IPS DF 6.9 (cell line): ENCODE measurements around the gene ACAA2.

ENCODE experiments used
- DNase-seq: peaks from one replicate; pipeline ENCODE4 v3.0.0-alpha.2; 2013; ENCODE audit warnings: low read depth, low spot score
- H3K27ac ChIP-seq: one replicate; pipeline ENCODE4 v1.5.1; 2013; ENCODE audit warnings: low read length, control low read depth
- H3K27me3 ChIP-seq: 2 replicates; pipeline ENCODE4 v1.6.1; 2013; ENCODE audit warnings: mild to moderate bottlenecking, low read length; ENCODE audit not compliant: control insufficient read depth, insufficient read depth
- H3K36me3 ChIP-seq: 2 replicates; pipeline ENCODE4 v1.6.1; 2013; ENCODE audit warnings: low read length; ENCODE audit not compliant: control insufficient read depth, insufficient read depth
- H3K4me1 ChIP-seq: 2 replicates; pipeline ENCODE4 v1.6.1; 2013; ENCODE audit warnings: low read length; ENCODE audit not compliant: control insufficient read depth, insufficient read depth
- H3K4me3 ChIP-seq: 2 replicates; pipeline ENCODE4 v1.5.1; 2013; ENCODE audit warnings: mild to moderate bottlenecking, low read length
- H3K9me3 ChIP-seq: 2 replicates; pipeline ENCODE4 v1.6.1; 2013; ENCODE audit warnings: low read length, inconsistent platforms; ENCODE audit not compliant: control insufficient read depth, insufficient read depth
- WGBS: extraction: QIAGEN DNeasy Blood & Tissue Kit; methylation state at CpG from one replicate; pipeline ENCODE4 v1.1.7; 2013; ENCODE audit warnings: mixed read lengths, missing lambda C conversion rate; ENCODE audit not compliant: insufficient read length, insufficient coverage; 5-methylcytosine and 5-hydroxymethylcytosine counted together

Gene ACAA2, protein sequence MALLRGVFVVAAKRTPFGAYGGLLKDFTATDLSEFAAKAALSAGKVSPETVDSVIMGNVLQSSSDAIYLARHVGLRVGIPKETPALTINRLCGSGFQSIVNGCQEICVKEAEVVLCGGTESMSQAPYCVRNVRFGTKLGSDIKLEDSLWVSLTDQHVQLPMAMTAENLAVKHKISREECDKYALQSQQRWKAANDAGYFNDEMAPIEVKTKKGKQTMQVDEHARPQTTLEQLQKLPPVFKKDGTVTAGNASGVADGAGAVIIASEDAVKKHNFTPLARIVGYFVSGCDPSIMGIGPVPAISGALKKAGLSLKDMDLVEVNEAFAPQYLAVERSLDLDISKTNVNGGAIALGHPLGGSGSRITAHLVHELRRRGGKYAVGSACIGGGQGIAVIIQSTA

DNA sequence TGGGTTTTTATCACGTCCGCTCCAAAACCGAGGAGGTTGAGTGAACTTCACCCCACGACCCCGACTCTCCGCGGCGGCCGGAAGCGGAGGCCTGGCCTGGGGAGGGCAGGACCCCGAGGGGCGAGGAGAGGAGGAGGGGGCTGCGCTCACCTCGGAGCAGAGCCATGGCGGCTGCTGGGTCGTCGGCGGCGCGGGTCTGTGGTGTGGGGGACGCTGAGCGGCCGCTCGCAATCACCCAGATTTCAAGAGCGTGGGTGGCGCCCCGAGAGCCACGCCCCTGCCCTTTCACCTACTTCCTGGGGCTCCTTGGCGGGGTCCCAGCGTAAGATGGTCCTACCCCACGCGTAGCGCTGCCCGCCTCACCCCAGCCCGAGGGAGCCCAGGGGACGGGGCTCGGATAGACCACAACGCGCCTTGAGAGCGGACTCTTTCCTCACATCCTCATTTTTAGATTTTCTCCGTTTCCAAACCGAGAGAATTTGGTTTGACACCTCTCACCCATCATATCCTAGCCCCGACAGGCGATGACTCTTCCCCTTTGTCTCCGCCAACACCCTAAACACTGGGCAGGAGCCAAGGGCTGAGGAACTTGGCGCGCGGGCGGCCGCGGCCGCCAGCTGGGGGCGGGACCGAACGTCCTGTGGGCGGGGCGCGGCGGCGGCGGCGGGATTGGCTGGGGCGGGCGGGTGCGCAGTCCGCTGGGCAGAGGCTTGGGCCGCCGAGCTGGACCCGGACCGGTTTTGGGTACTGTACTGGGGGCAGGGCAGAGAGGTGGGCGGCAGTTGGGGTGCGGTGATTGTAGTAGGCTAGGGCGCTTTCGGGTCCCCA, at the start of gene ACAA2:
Gene ACAA2 (minus strand): TSS at position 215 of the 828 bp plus-strand sequence. CDS start 49 bp downstream, at position 166.
- peak; percentile 29 for DNase-seq
- no peaks in the 10 kb centered on the region for H3K27me3 ChIP-seq
- no peaks in the 10 kb centered on the region; the same call in 1 of the 2 replicates for H3K36me3 ChIP-seq
- no peaks in the 10 kb centered on the region; the same call in 1 of the 2 replicates for H3K4me1 ChIP-seq
- no peak within 1 kb of the TSS for H3K27ac ChIP-seq
- WGBS: no CpG with 5 or more reads among the region's 74 CpGs
- peak within 1 kb of the TSS; percentile 81 for H3K4me3 ChIP-seq
- H3K9me3 ChIP-seq: no peaks in the 10 kb centered on the region

DNA sequence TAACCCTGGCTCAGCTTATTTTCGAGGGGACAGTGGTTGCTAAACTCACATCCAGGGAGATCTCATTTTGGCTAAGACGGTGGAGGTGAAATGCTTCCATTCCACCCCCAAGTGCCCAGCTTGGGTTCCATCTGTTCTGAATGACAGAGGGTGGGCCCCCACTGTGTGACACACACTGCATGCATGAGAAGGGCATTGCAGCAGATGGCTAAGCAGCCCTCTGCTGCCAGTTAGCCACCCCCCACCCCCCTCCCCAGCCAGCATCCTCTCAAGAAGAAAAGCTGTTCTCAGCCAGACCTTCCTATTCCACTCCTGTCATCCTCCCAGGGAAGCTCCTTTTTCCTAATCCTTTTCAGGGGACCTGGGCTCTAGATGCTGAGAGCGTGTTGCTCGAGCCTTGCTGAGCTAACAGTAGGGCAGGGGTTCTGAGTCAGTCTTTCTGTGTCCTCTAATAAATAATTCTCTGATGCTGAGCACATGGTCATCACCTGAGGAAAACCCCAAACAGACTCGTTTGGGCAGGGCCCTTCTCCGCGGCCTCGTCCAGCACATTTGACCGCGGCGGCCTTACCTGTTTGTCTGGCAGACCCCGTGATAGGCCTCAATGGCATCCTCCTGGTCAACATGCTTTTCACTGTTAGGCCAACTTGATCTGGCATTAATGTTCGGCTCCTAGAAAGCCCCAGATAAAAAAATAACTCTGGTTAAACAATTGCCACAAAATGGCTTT, 49.5 kb upstream of the ACAA2 start:
- no peaks in the 10 kb centered on the region for H3K27me3 ChIP-seq
- no peaks in the 10 kb centered on the region for H3K4me1 ChIP-seq
- H3K4me3 ChIP-seq: no peak overlapping the region
- no peak overlapping the region for H3K27ac ChIP-seq
- DNase-seq: no peak
- no peaks in the 10 kb centered on the region for H3K9me3 ChIP-seq
- H3K36me3 ChIP-seq: no peaks in the 10 kb centered on the region
- no CpG with 5 or more reads among the region's 13 CpGs for WGBS

DNA sequence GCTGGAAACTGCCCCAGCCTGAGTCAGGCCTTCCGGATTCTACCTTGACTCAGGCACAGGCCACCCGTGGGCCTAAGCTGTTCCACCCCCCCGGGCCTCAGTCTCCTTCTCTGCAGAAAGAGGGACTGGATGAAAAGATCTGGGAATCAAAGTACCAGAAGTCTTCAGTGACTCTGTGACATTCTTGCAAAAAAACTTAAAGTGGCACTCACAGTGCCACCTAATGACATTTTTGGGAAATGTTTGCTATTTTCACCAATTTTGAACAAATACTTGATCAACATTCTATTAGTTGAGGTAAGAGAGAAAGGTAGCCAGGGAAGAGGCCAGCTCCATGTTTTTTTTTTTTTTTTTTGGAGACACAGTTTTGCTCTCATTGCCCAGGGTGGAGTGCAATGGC, 48.3 kb upstream of the ACAA2 start:
- DNase-seq: no peak
- Histone ChIP-seq H3K27me3 (no peaks in the 10 kb centered on the region), H3K27ac (no peak overlapping the region), H3K4me1 (no peaks in the 10 kb centered on the region), H3K36me3 (no peaks in the 10 kb centered on the region), H3K9me3 (no peaks in the 10 kb centered on the region), H3K4me3 (no peak overlapping the region)
- WGBS: no CpG with 5 or more reads among the region's 3 CpGs

DNA sequence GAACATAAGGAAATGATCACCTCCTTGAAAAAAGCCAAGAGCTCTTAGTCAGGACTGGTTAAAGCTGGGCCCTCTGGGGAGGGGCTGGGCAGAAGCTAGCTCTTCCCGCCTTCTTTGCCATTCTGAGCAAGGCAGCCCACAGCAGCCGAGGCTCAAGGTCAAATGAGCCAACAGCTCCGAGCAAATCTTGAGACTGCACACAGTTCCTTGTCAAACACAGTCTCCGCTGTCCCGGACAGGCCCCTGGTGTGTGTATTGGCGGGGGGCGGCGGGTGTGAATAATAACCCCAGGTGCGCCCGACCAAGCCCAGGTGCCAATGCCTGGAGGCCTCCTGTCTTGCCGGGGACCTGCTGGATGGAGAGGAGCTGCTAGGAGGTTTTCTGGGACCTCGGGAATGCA, 46.4 kb upstream of the ACAA2 start:
- Histone ChIP-seq H3K4me1 (no peaks in the 10 kb centered on the region), H3K36me3 (no peaks in the 10 kb centered on the region), H3K4me3 (no peak overlapping the region), H3K27ac (no peak overlapping the region), H3K9me3 (no peaks in the 10 kb centered on the region), H3K27me3 (no peaks in the 10 kb centered on the region)
- no CpG with 5 or more reads among the region's 12 CpGs for WGBS
- no peak for DNase-seq

DNA sequence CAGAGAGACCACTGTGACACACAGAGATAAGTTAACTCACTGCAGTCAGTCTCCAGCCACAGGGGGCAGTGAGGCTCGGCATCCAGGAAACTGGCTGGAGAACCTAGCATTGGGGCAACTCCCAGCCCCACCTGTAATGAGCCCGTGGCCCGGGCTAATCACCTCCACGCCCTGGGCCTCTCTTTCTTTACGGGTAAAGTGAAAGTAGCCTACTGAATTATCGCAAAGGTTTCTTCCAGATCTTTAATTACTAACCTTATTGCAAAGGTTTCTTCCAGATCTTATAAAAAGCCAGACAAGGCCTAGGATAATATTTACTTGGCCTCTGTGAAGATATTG, 45.7 kb upstream of the ACAA2 start:
- Histone ChIP-seq H3K27ac (no peak overlapping the region), H3K27me3 (no peaks in the 10 kb centered on the region), H3K4me1 (no peaks in the 10 kb centered on the region), H3K9me3 (no peaks in the 10 kb centered on the region), H3K36me3 (no peaks in the 10 kb centered on the region), H3K4me3 (no peak overlapping the region)
- no CpG with 5 or more reads among the region's 6 CpGs for WGBS
- no peak for DNase-seq

DNA sequence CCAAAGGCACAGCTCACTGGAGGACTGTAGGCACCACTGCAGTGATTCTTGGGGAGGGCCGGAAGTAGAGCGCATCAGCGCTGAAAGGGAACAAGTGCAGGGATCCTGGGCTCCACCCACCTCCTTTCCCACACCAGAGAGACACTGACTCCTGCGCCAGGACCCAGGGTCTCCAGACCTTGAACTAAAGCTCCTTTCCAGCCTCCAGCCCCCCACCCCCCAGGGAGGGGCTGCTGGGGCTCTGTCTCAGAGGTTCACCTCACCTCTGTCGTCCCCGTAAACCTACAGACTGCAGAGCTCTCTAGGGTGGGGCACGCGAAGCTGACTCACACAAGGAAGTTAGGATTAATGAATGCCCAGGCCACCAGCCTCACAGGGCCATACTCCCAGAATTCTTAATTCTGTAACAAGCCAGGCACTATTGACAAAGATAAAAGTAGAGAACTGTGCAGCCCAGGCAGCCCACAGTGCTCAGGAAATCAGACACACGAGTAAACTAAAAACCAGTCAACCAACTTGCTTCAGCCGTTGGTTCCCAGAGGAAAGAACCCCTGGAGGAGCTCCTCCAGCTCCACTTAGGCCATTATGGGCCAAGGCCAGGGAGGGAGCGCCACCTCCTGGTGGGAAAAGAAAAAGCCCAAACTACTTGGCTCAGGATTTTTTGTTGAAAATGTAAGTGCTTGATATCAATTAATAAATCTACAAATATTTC, 45.1 kb upstream of the ACAA2 start:
- Histone ChIP-seq H3K27me3 (no peaks in the 10 kb centered on the region), H3K4me1 (no peaks in the 10 kb centered on the region), H3K9me3 (no peaks in the 10 kb centered on the region), H3K36me3 (no peaks in the 10 kb centered on the region), H3K4me3 (no peak overlapping the region), H3K27ac (no peak overlapping the region)
- peak; percentile 60 for DNase-seq
- WGBS: no CpG with 5 or more reads among the region's 11 CpGs

DNA sequence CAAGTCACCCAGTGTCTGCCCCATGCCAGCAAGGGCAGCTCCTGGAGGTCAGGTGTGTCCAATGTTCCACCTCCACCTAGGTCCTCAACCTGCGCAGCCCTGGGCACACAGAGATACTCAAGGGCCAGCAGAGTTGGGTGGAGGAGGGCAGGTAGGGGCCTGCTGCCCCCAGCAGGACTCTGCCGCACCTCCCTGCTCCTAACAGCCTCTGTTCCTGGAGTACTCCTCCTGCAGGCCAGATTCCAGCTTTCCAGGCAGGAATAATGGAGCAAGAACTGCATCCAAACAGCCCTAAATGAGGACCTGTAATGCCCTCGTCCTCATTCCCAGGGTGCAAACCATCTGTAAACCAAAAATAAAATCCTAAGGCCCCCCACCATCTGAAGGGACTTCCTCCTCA, 44.4 kb upstream of the ACAA2 start:
- H3K36me3 ChIP-seq: no peaks in the 10 kb centered on the region
- DNase-seq: no peak
- no CpG with 5 or more reads among the region's 3 CpGs for WGBS
- H3K4me1 ChIP-seq: no peaks in the 10 kb centered on the region
- no peak overlapping the region for H3K4me3 ChIP-seq
- H3K27me3 ChIP-seq: no peaks in the 10 kb centered on the region
- H3K9me3 ChIP-seq: no peaks in the 10 kb centered on the region
- no peak overlapping the region for H3K27ac ChIP-seq

DNA sequence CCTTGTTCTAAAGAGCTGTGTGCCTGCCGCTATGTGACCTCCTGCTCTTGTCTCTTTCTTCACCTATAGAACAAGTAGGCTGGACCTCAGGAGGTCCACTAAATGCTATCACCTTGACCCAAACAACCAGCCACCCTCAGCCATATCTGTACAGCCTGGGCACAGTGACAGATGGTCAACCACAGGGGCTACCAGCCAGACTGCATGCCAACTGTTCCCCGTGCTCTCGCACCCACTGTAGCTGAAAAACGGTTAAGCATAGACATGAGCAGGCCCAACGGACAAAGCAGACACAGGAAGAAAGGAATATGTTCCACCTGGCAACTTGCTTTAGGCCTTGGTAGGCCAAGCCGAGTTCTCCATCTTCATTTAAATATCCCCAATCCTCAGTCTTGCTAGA, 43.2 kb upstream of the ACAA2 start:
- Histone ChIP-seq H3K36me3 (no peaks in the 10 kb centered on the region), H3K27me3 (no peaks in the 10 kb centered on the region), H3K27ac (no peak overlapping the region), H3K4me3 (no peak overlapping the region), H3K4me1 (no peaks in the 10 kb centered on the region), H3K9me3 (no peaks in the 10 kb centered on the region)
- no CpG with 5 or more reads among the region's 6 CpGs for WGBS
- DNase-seq: no peak

DNA sequence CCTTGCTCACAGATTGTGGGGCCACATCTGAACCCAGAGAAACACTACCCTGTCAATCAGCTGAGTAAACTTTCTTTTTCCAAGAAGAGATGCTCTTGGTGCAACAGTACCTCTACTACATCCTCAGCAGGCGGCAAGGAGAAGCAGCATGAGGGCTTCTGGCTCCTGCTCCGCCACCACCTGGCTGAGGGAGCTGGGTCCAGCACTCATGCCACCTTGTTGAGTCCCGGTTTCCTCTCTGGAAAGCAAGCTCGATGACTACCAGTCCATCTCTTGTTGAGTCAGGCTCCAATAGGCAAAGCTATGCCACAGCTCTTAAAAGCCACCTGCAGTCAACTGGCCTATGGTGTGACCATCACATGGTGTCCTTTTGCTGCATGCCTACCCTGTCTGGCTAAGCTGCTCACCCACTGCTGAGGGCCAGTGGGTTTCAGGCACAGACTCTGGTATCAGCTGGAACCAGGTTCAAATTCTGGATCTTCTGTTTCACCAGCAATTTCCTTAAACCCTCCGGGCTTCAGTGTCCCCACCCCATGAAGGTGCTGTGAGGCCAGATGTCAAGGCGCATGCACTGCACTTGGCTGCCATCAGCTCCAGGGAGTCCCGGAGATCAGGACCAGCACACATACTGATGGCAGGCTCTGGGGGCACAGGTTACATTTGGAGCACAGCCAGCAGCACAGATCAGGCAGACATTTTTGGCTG, 42.5 kb upstream of the ACAA2 start:
- Histone ChIP-seq H3K4me1 (no peaks in the 10 kb centered on the region), H3K27ac (no peak overlapping the region), H3K36me3 (no peaks in the 10 kb centered on the region), H3K27me3 (no peaks in the 10 kb centered on the region), H3K4me3 (no peak overlapping the region), H3K9me3 (no peaks in the 10 kb centered on the region)
- DNase-seq: no peak
- WGBS: no CpG with 5 or more reads among the region's 7 CpGs
